CD4-positive, alpha-beta T cell treated with Interleukin-6 for 4 hours (primary cell): Measurements from ENCODE around the gene KIF16B.

Source experiments
- DNase-seq: peaks from one replicate; pipeline ENCODE4 v3.0.0-alpha.2; 2020; ENCODE audit warnings: mixed read lengths

The KIF16B gene

GRCh38 chr20:16424780-16425179, 148.5 kb downstream of the KIF16B start:
- no peak for DNase-seq

- DNase-seq = no peak
Observed at GRCh38 chr20:16423311-16424212, 149.7 kb downstream of the KIF16B start.

GRCh38 chr20:16419138-16419715, 154.0 kb downstream of the KIF16B start:
- DNase-seq = no peak

- no peak for DNase-seq
Observed at GRCh38 chr20:16418616-16419015, 154.6 kb downstream of the KIF16B start.

GRCh38 chr20:16417001-16417400, 156.2 kb downstream of the KIF16B start:
- no peak for DNase-seq

GRCh38 chr20:16415071-16416053, 157.9 kb downstream of the KIF16B start:
- DNase-seq = no peak

- DNase-seq = no peak
Observed at GRCh38 chr20:16412906-16413305, 160.3 kb downstream of the KIF16B start.

GRCh38 chr20:16411361-16411760, 161.9 kb downstream of the KIF16B start:
- no peak for DNase-seq

- no peak for DNase-seq
Observed at GRCh38 chr20:16410626-16411025, 162.6 kb downstream of the KIF16B start.

GRCh38 chr20:16408981-16409380, 164.3 kb downstream of the KIF16B start:
- no peak for DNase-seq

- DNase-seq = no peak
Observed at GRCh38 chr20:16407251-16408067, 165.8 kb downstream of the KIF16B start.

GRCh38 chr20:16405254-16405653, 168.0 kb downstream of the KIF16B start:
- DNase-seq = no peak

GRCh38 chr20:16404640-16405039, 168.6 kb downstream of the KIF16B start:
- no peak for DNase-seq

- DNase-seq = no peak
Observed at GRCh38 chr20:16404171-16404570, 169.1 kb downstream of the KIF16B start.

- no peak for DNase-seq
Observed at GRCh38 chr20:16400234-16400633, 173.0 kb downstream of the KIF16B start.

- no peak for DNase-seq
Observed at GRCh38 chr20:16399801-16400200, 173.4 kb downstream of the KIF16B start.

GRCh38 chr20:16397086-16397485, 176.2 kb downstream of the KIF16B start:
- DNase-seq = no peak

- no peak for DNase-seq
Observed at GRCh38 chr20:16395366-16395765, 177.9 kb downstream of the KIF16B start.

- no peak for DNase-seq
Observed at GRCh38 chr20:16394784-16395183, 178.5 kb downstream of the KIF16B start.

- no peak for DNase-seq
Observed at GRCh38 chr20:16393836-16394235, 179.4 kb downstream of the KIF16B start.

- DNase-seq = no peak
Observed at GRCh38 chr20:16393297-16393696, 180.0 kb downstream of the KIF16B start.

GRCh38 chr20:16392346-16392745, 180.9 kb downstream of the KIF16B start:
- no peak for DNase-seq
